Panc1 (cell line): Measurements from ENCODE around the gene MAPK8IP3.

Source experiments
- POLR2AphosphoS5 ChIP-seq: IDR thresholded peaks from 2 replicates; pipeline ENCODE4 v1.6.1; 2012; ENCODE audit warnings: mild to moderate bottlenecking, low read depth, low read length, moderate library complexity
- TCF7L2 ChIP-seq: IDR thresholded peaks from 2 replicates; pipeline ENCODE4 v1.6.1; 2011; ENCODE audit warnings: mild to moderate bottlenecking, low read depth, low read length, inconsistent platforms
- TF ChIP-seq, protein P1 (sequence below): fragments of 450-650 bp; IDR thresholded peaks from 2 replicates; pipeline ENCODE4 v1.5.1; 2017; ENCODE audit warnings: mild to moderate bottlenecking
- TF ChIP-seq, protein P2 (sequence below), 2 experiments: IDR thresholded peaks; 2 replicates each; pipeline ENCODE4 v1.6.1; 2011 to 2012; ENCODE audit warnings: low read depth in 2 of 2, control low read depth in 1 of 2, low read length in 1 of 2, mild to moderate bottlenecking in 1 of 2, moderate library complexity in 1 of 2; ENCODE audit not compliant: insufficient read depth in 1 of 2

DNA sequence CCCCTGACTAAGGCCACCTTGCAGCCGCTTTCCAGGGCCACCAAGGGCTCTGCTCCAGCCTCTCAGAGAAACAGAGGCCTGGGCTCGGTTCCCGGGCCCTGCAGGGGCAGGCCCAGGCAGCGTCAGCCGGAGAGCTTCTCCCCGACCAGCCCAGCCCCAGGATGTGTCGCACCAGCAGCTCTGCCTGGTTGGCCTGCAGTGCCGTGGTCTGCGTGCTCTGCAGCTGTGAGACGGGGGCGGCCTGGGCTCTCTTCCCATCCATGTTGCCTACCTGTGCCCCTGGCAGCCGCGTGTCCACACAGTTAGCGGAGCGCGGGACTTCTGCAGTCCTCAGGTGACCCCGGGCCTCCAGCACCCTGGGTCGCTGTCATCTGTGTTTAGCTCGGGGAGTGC, 82.7 kb downstream of the MAPK8IP3 start:
- TF ChIP-seq, protein P1, sequence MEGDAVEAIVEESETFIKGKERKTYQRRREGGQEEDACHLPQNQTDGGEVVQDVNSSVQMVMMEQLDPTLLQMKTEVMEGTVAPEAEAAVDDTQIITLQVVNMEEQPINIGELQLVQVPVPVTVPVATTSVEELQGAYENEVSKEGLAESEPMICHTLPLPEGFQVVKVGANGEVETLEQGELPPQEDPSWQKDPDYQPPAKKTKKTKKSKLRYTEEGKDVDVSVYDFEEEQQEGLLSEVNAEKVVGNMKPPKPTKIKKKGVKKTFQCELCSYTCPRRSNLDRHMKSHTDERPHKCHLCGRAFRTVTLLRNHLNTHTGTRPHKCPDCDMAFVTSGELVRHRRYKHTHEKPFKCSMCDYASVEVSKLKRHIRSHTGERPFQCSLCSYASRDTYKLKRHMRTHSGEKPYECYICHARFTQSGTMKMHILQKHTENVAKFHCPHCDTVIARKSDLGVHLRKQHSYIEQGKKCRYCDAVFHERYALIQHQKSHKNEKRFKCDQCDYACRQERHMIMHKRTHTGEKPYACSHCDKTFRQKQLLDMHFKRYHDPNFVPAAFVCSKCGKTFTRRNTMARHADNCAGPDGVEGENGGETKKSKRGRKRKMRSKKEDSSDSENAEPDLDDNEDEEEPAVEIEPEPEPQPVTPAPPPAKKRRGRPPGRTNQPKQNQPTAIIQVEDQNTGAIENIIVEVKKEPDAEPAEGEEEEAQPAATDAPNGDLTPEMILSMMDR, result no peak
- TF ChIP-seq TCF7L2 (no peak), POLR2AphosphoS5 (no peak)
- TF ChIP-seq, protein P2, sequence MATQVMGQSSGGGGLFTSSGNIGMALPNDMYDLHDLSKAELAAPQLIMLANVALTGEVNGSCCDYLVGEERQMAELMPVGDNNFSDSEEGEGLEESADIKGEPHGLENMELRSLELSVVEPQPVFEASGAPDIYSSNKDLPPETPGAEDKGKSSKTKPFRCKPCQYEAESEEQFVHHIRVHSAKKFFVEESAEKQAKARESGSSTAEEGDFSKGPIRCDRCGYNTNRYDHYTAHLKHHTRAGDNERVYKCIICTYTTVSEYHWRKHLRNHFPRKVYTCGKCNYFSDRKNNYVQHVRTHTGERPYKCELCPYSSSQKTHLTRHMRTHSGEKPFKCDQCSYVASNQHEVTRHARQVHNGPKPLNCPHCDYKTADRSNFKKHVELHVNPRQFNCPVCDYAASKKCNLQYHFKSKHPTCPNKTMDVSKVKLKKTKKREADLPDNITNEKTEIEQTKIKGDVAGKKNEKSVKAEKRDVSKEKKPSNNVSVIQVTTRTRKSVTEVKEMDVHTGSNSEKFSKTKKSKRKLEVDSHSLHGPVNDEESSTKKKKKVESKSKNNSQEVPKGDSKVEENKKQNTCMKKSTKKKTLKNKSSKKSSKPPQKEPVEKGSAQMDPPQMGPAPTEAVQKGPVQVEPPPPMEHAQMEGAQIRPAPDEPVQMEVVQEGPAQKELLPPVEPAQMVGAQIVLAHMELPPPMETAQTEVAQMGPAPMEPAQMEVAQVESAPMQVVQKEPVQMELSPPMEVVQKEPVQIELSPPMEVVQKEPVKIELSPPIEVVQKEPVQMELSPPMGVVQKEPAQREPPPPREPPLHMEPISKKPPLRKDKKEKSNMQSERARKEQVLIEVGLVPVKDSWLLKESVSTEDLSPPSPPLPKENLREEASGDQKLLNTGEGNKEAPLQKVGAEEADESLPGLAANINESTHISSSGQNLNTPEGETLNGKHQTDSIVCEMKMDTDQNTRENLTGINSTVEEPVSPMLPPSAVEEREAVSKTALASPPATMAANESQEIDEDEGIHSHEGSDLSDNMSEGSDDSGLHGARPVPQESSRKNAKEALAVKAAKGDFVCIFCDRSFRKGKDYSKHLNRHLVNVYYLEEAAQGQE (IDR thresholded peaks at IDR 0.05; ENCODE audit: insufficient read depth in 1 of 2, low read depth in 2 of 2, low read length in 1 of 2), result no peak
